NCI-H2196 treated with DMSO at 0.1 percent for 48 hours (cell line): ENCODE measurements around the gene SRP68.
"Not testable (repeated sequence)": the region's sequence is repeated elsewhere in the genome, so short reads cannot be mapped to it uniquely, and the experiment has no call there.

Source experiments
- DNase-seq: peaks from one replicate; lab custom pipeline; 2025; ENCODE audit not compliant: unreplicated experiment; lab: John Stamatoyannopoulos, UW

SRP68 gene

GRCh38 chr17:76046064-76046463 is 26.3 kb downstream of the SRP68 start:
- no peak for DNase-seq

- DNase-seq, result not testable (repeated sequence)
These were observed 27.8 kb downstream of the SRP68 start for GRCh38 chr17:76044475-76045007.

- not testable (repeated sequence) for DNase-seq
These were observed 29.4 kb downstream of the SRP68 start for GRCh38 chr17:76042868-76043267.

- DNase-seq, result no peak
These were observed 31.9 kb downstream of the SRP68 start for GRCh38 chr17:76040376-76040775.

- no peak for DNase-seq
These were observed 33.2 kb downstream of the SRP68 start for GRCh38 chr17:76039121-76039520.

- no peak for DNase-seq
These were observed 34.3 kb downstream of the SRP68 start for GRCh38 chr17:76038050-76038449.

- peak; percentile 44 for DNase-seq
These were observed 35.6 kb downstream of the SRP68 start for GRCh38 chr17:76036497-76037261.

GRCh38 chr17:76034428-76035350 is 37.6 kb downstream of the SRP68 start:
- DNase-seq, result no peak

- no peak for DNase-seq
These were observed 39.2 kb downstream of the SRP68 start for GRCh38 chr17:76033139-76033538.

- no peak for DNase-seq
These were observed 39.6 kb downstream of the SRP68 start for GRCh38 chr17:76032780-76033108.

GRCh38 chr17:76032073-76032779 is 40.1 kb downstream of the SRP68 start:
- DNase-seq, result no peak

- DNase-seq, result no peak
These were observed 45.0 kb downstream of the SRP68 start, which contains the start of gene EVPL for GRCh38 chr17:76027159-76027839. EVPL (minus strand) TSS chr17:76027306; CDS start chr17:76027198, 108 bp downstream.

GRCh38 chr17:76026714-76027158 is 45.6 kb downstream of the SRP68 start:
- DNase-seq, result no peak

GRCh38 chr17:76025294-76025693 is 47.0 kb downstream of the SRP68 start:
- DNase-seq, result no peak

- no peak for DNase-seq
These were observed 48.0 kb downstream of the SRP68 start for GRCh38 chr17:76024353-76024752.

- DNase-seq, result no peak
These were observed 48.4 kb downstream of the SRP68 start for GRCh38 chr17:76023900-76024237.

- DNase-seq, result no peak
These were observed 49.1 kb downstream of the SRP68 start for GRCh38 chr17:76022973-76023899.

GRCh38 chr17:76022285-76022684 is 50.0 kb downstream of the SRP68 start:
- DNase-seq, result no peak

GRCh38 chr17:76019833-76020467 is 52.4 kb downstream of the SRP68 start:
- DNase-seq, result no peak
